OCI-LY3 (cell line): ENCODE measurements around the gene ZAP70.

Experiments
- H2AFZ ChIP-seq: fragments of 200-600, 300-600 bp; shearing (Covaris generic); 2 replicates; pipeline ENCODE4 v1.6.0; 2014; ENCODE audit warnings: antibody characterized with exemption, low read depth, low read length
- H3K27ac ChIP-seq: fragments of 200-600, 300-600 bp; sonication (generic); 2 replicates; pipeline ENCODE4 v1.5.1; 2014; ENCODE audit warnings: mild to moderate bottlenecking, low read length, moderate library complexity, mixed read lengths
- H3K27me3 ChIP-seq: fragments of 200-600, 300-600 bp; sonication (generic); 2 replicates; pipeline ENCODE4 v1.6.1; 2014; ENCODE audit warnings: low read depth, low read length, mixed read lengths
- H3K36me3 ChIP-seq: fragments of 200-600, 300-600 bp; sonication (generic); replicated peaks from 2 replicates; pipeline ENCODE3; 2014; ENCODE audit warnings: low read depth, low read length, mixed read lengths
- H3K4me1 ChIP-seq: fragments of 300-600, 200-600 bp; sonication (generic); 2 replicates; pipeline ENCODE4 v1.6.1; 2014; ENCODE audit warnings: low read length, mixed read lengths
- H3K4me2 ChIP-seq: fragments of 200-600, 300-600 bp; sonication (generic); 2 replicates; pipeline ENCODE4 v1.6.1; 2014; ENCODE audit warnings: low read length, mixed read lengths
- H3K4me3 ChIP-seq: fragments of 300-600, 200-600 bp; sonication (generic); 2 replicates; pipeline ENCODE4 v1.5.1; 2014; ENCODE audit warnings: antibody characterized with exemption, mild to moderate bottlenecking, low read length, moderate library complexity
- H3K79me2 ChIP-seq: fragments of 300-600, 200-600 bp; shearing (Covaris generic); 2 replicates; pipeline ENCODE4 v1.6.1; 2014; ENCODE audit warnings: mild to moderate bottlenecking, low read length, mixed read lengths
- H3K9ac ChIP-seq: fragments of 300-600, 200-600 bp; shearing (Covaris generic); 2 replicates; pipeline ENCODE4 v1.6.0; 2014; ENCODE audit warnings: mild to moderate bottlenecking, low read length, moderate library complexity
- H3K9me3 ChIP-seq: fragments of 200-600, 300-600 bp; shearing (Covaris generic); 2 replicates; pipeline ENCODE4 v1.6.1; 2014; ENCODE audit warnings: low read length, mixed read lengths; ENCODE audit not compliant: insufficient read depth
- H4K20me1 ChIP-seq: fragments of 200-600, 300-600 bp; sonication (generic); 2 replicates; pipeline ENCODE4 v1.6.1; 2016; ENCODE audit warnings: low read length, mixed read lengths; ENCODE audit not compliant: insufficient read depth
- EZH2phosphoT487 ChIP-seq: fragments of 200-600 bp; shearing (Covaris generic); IDR thresholded peaks from 2 replicates; pipeline ENCODE4 v1.6.1; 2018; ENCODE audit warnings: antibody characterized with exemption, mixed run types, low read depth
- TF ChIP-seq, protein P1 (sequence below): fragments of 200-600, 300-600 bp; sonication (generic); IDR thresholded peaks from 2 replicates; pipeline ENCODE4 v1.5.1; 2014; ENCODE audit warnings: antibody characterized with exemption, low read length, low read depth

ZAP70 gene

DNA sequence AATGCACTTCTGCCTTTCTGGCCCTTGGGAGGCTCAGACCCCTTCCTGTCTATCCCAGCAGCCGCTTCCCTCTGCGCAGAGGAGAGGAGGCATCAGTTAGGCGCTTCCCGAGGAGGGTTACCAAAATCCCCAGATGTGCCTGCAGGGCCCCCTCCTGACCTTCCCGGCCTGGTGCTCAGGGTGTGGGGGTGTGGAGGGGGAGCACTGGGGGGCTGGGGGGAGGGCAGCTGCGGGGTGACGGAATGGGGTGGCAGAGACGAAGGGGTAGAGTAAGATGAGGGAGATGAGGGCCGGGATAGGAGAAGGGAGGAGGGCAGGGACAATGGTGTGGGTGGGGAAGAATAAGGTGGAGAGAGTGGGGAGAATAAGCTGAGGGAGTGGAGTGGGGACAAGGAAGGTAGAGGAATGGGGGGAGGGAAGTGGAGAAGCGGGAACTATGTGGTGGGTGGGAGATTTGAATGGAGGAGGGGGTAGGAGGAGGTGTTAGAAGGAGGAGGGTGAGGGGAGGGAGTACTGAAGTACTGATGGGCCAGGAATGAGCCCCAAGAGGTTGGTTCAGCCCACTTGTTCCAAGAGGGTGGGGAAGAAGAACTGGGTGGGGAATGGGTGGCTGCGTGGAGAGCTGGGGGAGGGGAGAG lies 6.5 kb upstream of the ZAP70 start:
- Histone ChIP-seq H3K36me3 (no peaks in the 10 kb centered on the region), H3K27ac (no peak overlapping the region), H2AFZ (no peak overlapping the region), H3K27me3 (no peaks in the 10 kb centered on the region; the same call in 1 of the 2 replicates), H3K4me1 (no peaks in the 10 kb centered on the region), H3K9me3 (no peaks in the 10 kb centered on the region), H3K79me2 (no peaks in the 10 kb centered on the region), H3K4me2 (no peak overlapping the region), H3K4me3 (no peak overlapping the region), H4K20me1 (no peaks in the 10 kb centered on the region), H3K9ac (no peak overlapping the region)
- TF ChIP-seq, protein P1, sequence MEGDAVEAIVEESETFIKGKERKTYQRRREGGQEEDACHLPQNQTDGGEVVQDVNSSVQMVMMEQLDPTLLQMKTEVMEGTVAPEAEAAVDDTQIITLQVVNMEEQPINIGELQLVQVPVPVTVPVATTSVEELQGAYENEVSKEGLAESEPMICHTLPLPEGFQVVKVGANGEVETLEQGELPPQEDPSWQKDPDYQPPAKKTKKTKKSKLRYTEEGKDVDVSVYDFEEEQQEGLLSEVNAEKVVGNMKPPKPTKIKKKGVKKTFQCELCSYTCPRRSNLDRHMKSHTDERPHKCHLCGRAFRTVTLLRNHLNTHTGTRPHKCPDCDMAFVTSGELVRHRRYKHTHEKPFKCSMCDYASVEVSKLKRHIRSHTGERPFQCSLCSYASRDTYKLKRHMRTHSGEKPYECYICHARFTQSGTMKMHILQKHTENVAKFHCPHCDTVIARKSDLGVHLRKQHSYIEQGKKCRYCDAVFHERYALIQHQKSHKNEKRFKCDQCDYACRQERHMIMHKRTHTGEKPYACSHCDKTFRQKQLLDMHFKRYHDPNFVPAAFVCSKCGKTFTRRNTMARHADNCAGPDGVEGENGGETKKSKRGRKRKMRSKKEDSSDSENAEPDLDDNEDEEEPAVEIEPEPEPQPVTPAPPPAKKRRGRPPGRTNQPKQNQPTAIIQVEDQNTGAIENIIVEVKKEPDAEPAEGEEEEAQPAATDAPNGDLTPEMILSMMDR: no peak
- TF ChIP-seq EZH2phosphoT487: no peak

- no peaks in the 10 kb centered on the region for H3K36me3 ChIP-seq
- no peak overlapping the region for H2AFZ ChIP-seq
- TF ChIP-seq, protein P1: no peak
- no peak for TF ChIP-seq EZH2phosphoT487
- no peaks in the 10 kb centered on the region; the same call in 1 of the 2 replicates for H3K27me3 ChIP-seq
- no peak overlapping the region for H3K4me3 ChIP-seq
- H3K79me2 ChIP-seq: no peaks in the 10 kb centered on the region
- no peak overlapping the region for H3K27ac ChIP-seq
- no peak overlapping the region for H3K4me2 ChIP-seq
- H3K9ac ChIP-seq: no peak overlapping the region
- no peaks in the 10 kb centered on the region for H3K9me3 ChIP-seq
- no peaks in the 10 kb centered on the region for H3K4me1 ChIP-seq
- H4K20me1 ChIP-seq: no peaks in the 10 kb centered on the region
Observed at GRCh38 chr2:97707362-97708047, 5.9 kb upstream of the ZAP70 start.

DNA sequence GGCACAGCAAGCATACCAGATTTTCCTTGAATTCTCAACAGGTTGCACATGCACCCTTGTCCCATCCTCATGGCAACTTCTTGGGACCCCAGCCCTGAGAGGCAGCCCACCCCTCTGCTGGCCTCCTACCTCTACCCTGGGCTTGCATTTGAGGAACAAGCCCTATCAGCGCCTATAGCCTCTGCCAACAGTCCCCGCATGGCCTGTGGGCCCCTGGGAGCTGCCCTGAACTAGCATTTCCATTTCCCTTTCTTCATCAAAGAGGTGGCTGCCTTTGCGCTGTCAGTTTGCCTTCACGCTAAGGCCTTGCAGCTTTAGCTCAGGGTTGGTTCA lies 5.4 kb upstream of the ZAP70 start:
- no peak overlapping the region for H3K4me2 ChIP-seq
- no peaks in the 10 kb centered on the region for H3K36me3 ChIP-seq
- H3K4me1 ChIP-seq: no peaks in the 10 kb centered on the region
- no peaks in the 10 kb centered on the region for H3K9me3 ChIP-seq
- no peak for TF ChIP-seq EZH2phosphoT487
- TF ChIP-seq, protein P1: no peak
- H3K79me2 ChIP-seq: no peaks in the 10 kb centered on the region
- H4K20me1 ChIP-seq: no peaks in the 10 kb centered on the region
- no peaks in the 10 kb centered on the region; the same call in 1 of the 2 replicates for H3K27me3 ChIP-seq
- no peak overlapping the region for H3K27ac ChIP-seq
- H2AFZ ChIP-seq: no peak overlapping the region
- H3K4me3 ChIP-seq: no peak overlapping the region
- H3K9ac ChIP-seq: no peak overlapping the region

- Histone ChIP-seq H3K9me3 (no peaks in the 10 kb centered on the region), H3K27ac (no peak overlapping the region), H3K4me2 (no peak overlapping the region), H3K4me1 (no peaks in the 10 kb centered on the region), H4K20me1 (no peaks in the 10 kb centered on the region), H3K4me3 (no peak overlapping the region), H2AFZ (no peak overlapping the region), H3K9ac (no peak overlapping the region), H3K27me3 (no peaks in the 10 kb centered on the region; the same call in 1 of the 2 replicates), H3K79me2 (no peaks in the 10 kb centered on the region), H3K36me3 (no peaks in the 10 kb centered on the region)
- TF ChIP-seq EZH2phosphoT487: no peak
- TF ChIP-seq, protein P1: no peak
Observed at GRCh38 chr2:97708608-97709007, 4.8 kb upstream of the ZAP70 start.
